Panc1 (cell line): ENCODE data around the gene FBXO7. TPM values are rescaled to one million over a fixed set of nuclear protein-coding genes. Genes with fewer than 3 reads are reported as not detected.

Source experiments
- ATAC-seq: fragments of 200-7000 bp; cut with Tn5 transposase; 2 replicates; pipeline ENCODE4 v1.9.1; 2020; ENCODE audit warnings: mild to moderate bottlenecking, moderate library complexity
- BruUV-seq: library from RNA; stranded (reverse); fragments of 400-500 nt; replicated peaks from 2 replicates; lab custom pipeline; 2021; lab: Mats Ljungman, UMichigan
- CTCF ChIA-PET: fragments of 300-600 bp; sonication (Branson Sonifier 250); formaldehyde crosslinking; loops from one replicate; lab custom pipeline; 2022; ENCODE audit warnings: antibody characterized with exemption; lab: Charles Lee
- POLR2A ChIA-PET: fragments of 300-600 bp; sonication (Branson Sonifier 250); formaldehyde crosslinking; loops from one replicate; lab custom pipeline; 2022; ENCODE audit warnings: antibody characterized with exemption; lab: Charles Lee
- DNase-seq: peaks from one replicate; pipeline ENCODE4 v3.0.0-alpha.2; 2010; ENCODE audit warnings: low read depth, low spot score
- H3K27ac ChIP-seq: 2 replicates; pipeline ENCODE4 v1.5.1; 2011; ENCODE audit warnings: mild to moderate bottlenecking, low read length, inconsistent platforms
- H3K27me3 ChIP-seq: fragments of 200-500 bp; sonication (Bioruptor generic); 2 replicates; pipeline ENCODE4 v1.6.0; 2014; ENCODE audit warnings: low read length, inconsistent platforms; ENCODE audit not compliant: control insufficient read depth, insufficient read depth
- H3K36me3 ChIP-seq: fragments of 200-500 bp; sonication (Bioruptor generic); 2 replicates; pipeline ENCODE4 v1.5.1; 2014; ENCODE audit warnings: inconsistent platforms, mild to moderate bottlenecking, low read length, moderate library complexity; ENCODE audit not compliant: control insufficient read depth, insufficient read depth
- H3K4me1 ChIP-seq: 2 replicates; pipeline ENCODE4 v1.5.1; 2011; ENCODE audit warnings: inconsistent platforms, mild to moderate bottlenecking, low read length, moderate library complexity; ENCODE audit not compliant: control insufficient read depth, insufficient read depth
- H3K4me3 ChIP-seq, 2 experiments: 2 replicates each; pipeline ENCODE4 v1.5.1; 2011 to 2012; ENCODE audit warnings: low read depth in 2 of 2, low read length in 2 of 2, mild to moderate bottlenecking in 2 of 2, inconsistent platforms in 1 of 2, moderate library complexity in 1 of 2
- H3K9me3 ChIP-seq: fragments of 200-500 bp; sonication (Bioruptor generic); 2 replicates; pipeline ENCODE4 v1.5.1; 2014; ENCODE audit warnings: low read depth, mild to moderate bottlenecking, inconsistent platforms, low read length, moderate library complexity; ENCODE audit not compliant: control insufficient read depth, insufficient read depth
- POLR2AphosphoS5 ChIP-seq: IDR thresholded peaks from 2 replicates; pipeline ENCODE4 v1.6.1; 2012; ENCODE audit warnings: mild to moderate bottlenecking, low read depth, low read length, moderate library complexity
- SIN3A ChIP-seq: IDR thresholded peaks from 2 replicates; pipeline ENCODE4 v1.6.1; 2012; ENCODE audit warnings: low read depth, mild to moderate bottlenecking, low read length, moderate library complexity, borderline replicate concordance; ENCODE audit not compliant: insufficient read depth
- TCF7L2 ChIP-seq: IDR thresholded peaks from 2 replicates; pipeline ENCODE4 v1.6.1; 2011; ENCODE audit warnings: mild to moderate bottlenecking, low read depth, low read length, inconsistent platforms
- in situ Hi-C: cut with HindIII; loops from 2 replicates; pipeline ENCODE4 v1.10.0; 2016; ENCODE audit warnings: low sequenced_read_pairs, low pct_unique_long_range_greater_than_20kb
- intact Hi-C: fragments of 100-400 bp; cut with micrococcal nuclease; formaldehyde crosslinking; loops from one replicate; pipeline ENCODE4 v1.10.0; 2022; ENCODE audit not compliant: unreplicated experiment
- total RNA-seq: library from RNA; stranded (reverse); gene quantifications from one replicate; pipeline ENCODE4 v1.2.1, GENCODE V29; 2021; ENCODE audit not compliant: unreplicated experiment
- TF ChIP-seq, protein P1 (sequence below), 2 experiments: IDR thresholded peaks; 2 replicates each; pipeline ENCODE4 v1.6.1; 2011 to 2012; ENCODE audit warnings: low read depth in 2 of 2, control low read depth in 1 of 2, low read length in 1 of 2, mild to moderate bottlenecking in 1 of 2, moderate library complexity in 1 of 2; ENCODE audit not compliant: insufficient read depth in 1 of 2
- TF ChIP-seq, protein P2 (sequence below): fragments of 450-650 bp; IDR thresholded peaks from 2 replicates; pipeline ENCODE4 v1.5.1; 2017; ENCODE audit warnings: mild to moderate bottlenecking

FBXO7 gene
- total RNA-seq, 1 experiment from 2014 or later, result 67.8 TPM

DNA sequence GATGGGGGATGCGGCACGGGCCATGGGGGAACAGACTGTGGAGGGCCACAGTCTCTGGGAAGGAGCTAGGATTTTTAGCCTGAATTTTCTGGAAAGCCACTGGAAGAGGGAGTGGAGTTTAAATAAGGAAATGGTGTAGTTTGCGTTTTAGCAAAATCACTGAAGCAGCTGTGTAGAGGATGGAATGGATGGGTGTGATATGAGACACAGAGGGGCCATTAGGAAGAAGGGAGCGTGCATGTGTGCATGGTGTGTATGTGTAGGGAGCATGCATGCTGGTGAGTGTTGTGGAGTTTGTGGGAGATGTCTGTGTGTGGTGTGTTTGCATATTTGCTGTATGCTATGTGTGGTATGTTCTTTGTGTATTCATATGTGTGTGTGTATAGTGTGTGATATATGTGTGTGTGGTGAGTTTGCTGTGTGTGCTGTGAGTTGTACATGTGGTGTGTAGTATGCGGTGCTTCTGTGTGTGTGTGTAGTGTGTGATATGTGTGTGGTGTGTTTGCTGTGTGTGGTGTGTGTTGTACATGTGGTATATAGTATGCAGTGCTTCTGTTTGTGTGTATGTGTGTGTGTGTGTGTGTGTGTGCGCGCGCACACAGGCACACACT, 67.6 kb downstream of the FBXO7 start:
- POLR2A ChIA-PET, result no interaction called here
- Histone ChIP-seq H3K36me3 (no peaks in the 10 kb centered on the region), H3K27me3 (no peaks in the 10 kb centered on the region; the same call in 1 of the 2 replicates), H3K4me3 (no peak overlapping the region), H3K27ac (no peak overlapping the region), H3K9me3 (no peaks in the 10 kb centered on the region), H3K4me1 (no peaks in the 10 kb centered on the region)
- DNase-seq (no peak), ATAC-seq (no peak)
- TF ChIP-seq, protein P1, sequence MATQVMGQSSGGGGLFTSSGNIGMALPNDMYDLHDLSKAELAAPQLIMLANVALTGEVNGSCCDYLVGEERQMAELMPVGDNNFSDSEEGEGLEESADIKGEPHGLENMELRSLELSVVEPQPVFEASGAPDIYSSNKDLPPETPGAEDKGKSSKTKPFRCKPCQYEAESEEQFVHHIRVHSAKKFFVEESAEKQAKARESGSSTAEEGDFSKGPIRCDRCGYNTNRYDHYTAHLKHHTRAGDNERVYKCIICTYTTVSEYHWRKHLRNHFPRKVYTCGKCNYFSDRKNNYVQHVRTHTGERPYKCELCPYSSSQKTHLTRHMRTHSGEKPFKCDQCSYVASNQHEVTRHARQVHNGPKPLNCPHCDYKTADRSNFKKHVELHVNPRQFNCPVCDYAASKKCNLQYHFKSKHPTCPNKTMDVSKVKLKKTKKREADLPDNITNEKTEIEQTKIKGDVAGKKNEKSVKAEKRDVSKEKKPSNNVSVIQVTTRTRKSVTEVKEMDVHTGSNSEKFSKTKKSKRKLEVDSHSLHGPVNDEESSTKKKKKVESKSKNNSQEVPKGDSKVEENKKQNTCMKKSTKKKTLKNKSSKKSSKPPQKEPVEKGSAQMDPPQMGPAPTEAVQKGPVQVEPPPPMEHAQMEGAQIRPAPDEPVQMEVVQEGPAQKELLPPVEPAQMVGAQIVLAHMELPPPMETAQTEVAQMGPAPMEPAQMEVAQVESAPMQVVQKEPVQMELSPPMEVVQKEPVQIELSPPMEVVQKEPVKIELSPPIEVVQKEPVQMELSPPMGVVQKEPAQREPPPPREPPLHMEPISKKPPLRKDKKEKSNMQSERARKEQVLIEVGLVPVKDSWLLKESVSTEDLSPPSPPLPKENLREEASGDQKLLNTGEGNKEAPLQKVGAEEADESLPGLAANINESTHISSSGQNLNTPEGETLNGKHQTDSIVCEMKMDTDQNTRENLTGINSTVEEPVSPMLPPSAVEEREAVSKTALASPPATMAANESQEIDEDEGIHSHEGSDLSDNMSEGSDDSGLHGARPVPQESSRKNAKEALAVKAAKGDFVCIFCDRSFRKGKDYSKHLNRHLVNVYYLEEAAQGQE (IDR thresholded peaks at IDR 0.05; ENCODE audit: insufficient read depth in 1 of 2, low read depth in 2 of 2, low read length in 1 of 2), result no peak
- TF ChIP-seq SIN3A (no peak), POLR2AphosphoS5 (no peak), TCF7L2 (no peak)
- TF ChIP-seq, protein P2, sequence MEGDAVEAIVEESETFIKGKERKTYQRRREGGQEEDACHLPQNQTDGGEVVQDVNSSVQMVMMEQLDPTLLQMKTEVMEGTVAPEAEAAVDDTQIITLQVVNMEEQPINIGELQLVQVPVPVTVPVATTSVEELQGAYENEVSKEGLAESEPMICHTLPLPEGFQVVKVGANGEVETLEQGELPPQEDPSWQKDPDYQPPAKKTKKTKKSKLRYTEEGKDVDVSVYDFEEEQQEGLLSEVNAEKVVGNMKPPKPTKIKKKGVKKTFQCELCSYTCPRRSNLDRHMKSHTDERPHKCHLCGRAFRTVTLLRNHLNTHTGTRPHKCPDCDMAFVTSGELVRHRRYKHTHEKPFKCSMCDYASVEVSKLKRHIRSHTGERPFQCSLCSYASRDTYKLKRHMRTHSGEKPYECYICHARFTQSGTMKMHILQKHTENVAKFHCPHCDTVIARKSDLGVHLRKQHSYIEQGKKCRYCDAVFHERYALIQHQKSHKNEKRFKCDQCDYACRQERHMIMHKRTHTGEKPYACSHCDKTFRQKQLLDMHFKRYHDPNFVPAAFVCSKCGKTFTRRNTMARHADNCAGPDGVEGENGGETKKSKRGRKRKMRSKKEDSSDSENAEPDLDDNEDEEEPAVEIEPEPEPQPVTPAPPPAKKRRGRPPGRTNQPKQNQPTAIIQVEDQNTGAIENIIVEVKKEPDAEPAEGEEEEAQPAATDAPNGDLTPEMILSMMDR, result no peak
- no TSS peak for BruUV-seq
- in situ Hi-C loops (no loop called here), intact Hi-C loops (no loop called here)
- CTCF ChIA-PET, result interaction anchor here (0.6 kb wide), 1 partner anchor 89 kb away, joined by 3 read pairs; no protein-coding TSS in a partner anchor

DNA sequence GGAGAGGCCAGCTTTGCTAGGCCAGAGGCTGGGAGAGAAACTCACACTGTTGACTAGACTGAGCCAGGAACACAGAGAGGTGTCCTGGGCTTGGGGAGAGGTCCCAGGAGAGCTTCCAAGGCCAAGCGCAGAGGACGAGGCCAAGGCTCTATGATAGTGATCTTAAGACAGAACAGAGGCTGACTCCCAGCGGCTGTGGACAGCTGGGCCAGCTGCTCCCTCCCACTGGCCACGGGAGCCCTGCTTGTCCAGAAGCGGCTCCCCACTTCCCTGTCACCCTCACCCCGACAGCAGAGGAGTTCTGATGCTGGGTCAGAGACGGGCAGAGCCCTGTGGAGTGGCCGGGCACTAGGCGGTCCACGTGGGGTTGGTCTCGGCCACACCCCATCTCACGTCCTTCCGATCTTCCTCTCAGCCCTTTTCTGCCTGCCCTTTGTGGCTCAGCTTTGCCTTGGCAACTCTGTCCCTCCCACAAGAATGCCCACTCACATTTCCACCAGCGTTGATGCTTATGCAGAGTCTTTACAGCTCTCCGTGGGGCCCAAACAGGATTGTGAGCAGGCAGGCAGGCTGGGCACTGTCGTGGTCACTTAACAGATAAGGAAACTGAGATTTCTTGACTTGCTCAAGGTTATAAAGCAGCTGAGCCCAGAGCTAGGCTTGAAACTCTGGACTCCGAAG, 68.2 kb downstream of the FBXO7 start:
- no peaks in the 10 kb centered on the region for H3K36me3 ChIP-seq
- ATAC-seq (no peak), DNase-seq (no peak)
- BruUV-seq, result no TSS peak
- intact Hi-C loops (no loop called here), in situ Hi-C loops (no loop called here)
- no peak overlapping the region for H3K4me3 ChIP-seq
- H3K27me3 ChIP-seq, result no peaks in the 10 kb centered on the region; the same call in 1 of the 2 replicates
- POLR2A ChIA-PET, result no interaction called here
- TF ChIP-seq, protein P2, result no peak
- no peak for TF ChIP-seq TCF7L2
- no peak for TF ChIP-seq POLR2AphosphoS5
- TF ChIP-seq, protein P1 (IDR thresholded peaks at IDR 0.05; ENCODE audit: insufficient read depth in 1 of 2, low read depth in 2 of 2, low read length in 1 of 2), result no peak
- TF ChIP-seq SIN3A, result no peak
- H3K4me1 ChIP-seq, result no peaks in the 10 kb centered on the region
- CTCF ChIA-PET, result no interaction called here
- H3K9me3 ChIP-seq, result no peaks in the 10 kb centered on the region
- H3K27ac ChIP-seq, result no peak overlapping the region
